ENCODE data around the gene FYB1. TPM values are rescaled to one million over a fixed set of nuclear protein-coding genes. Genes with fewer than 3 reads are reported as not detected.

Gene FYB1
- polyA plus RNA-seq, 1 experiment = 0.01 TPM

DNA sequence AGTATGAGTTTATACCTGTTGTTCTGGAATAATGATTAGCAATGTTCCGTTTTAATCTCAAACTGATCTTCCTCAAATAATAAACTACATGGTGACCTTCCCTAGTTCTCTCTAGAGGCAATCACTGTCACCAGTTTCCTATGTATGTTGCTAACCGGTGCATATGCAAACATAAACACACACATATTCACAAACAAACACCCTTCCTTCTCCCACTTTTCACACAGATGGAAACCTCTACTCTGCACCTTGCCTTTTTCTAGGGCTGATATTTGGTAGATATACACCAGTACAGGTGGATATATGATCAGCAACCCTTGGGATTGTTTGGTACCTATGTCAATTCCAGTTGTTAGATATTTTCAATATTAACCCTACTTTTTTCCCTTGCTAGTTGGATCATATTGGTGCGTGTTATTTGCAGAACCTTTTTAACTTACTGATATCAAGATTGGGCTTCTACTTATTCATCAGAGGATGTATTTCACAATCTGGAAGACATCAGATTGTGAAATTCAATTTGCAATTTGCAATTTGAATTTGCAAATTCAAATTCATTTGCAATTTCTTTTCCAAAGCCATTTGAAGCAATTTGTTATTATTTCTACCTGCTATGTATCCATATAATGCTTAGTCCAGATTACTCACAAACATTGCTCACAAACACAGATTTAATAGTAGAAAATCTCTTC is 12.6 kb downstream of the FYB1 start:
- H3K27ac ChIP-seq (ENCODE audit: low read depth, low read length) = no peak overlapping the region
- POLR2A ChIA-PET = no interaction called here
- no peak overlapping the region for H3K4me3 ChIP-seq (ENCODE audit: low read depth, low read length)
- CTCF ChIA-PET = interaction anchor here (2.1 kb wide), 1 partner anchor 11 kb away, joined by 13 read pairs; no protein-coding TSS in a partner anchor
- no peaks in the 10 kb centered on the region for H3K9me3 ChIP-seq (ENCODE audit: control insufficient read depth, insufficient read depth, low read length)
- H3K27me3 ChIP-seq (ENCODE audit: control insufficient read depth, insufficient read depth, low read length) = no peaks in the 10 kb centered on the region
- TF ChIP-seq, protein P1, sequence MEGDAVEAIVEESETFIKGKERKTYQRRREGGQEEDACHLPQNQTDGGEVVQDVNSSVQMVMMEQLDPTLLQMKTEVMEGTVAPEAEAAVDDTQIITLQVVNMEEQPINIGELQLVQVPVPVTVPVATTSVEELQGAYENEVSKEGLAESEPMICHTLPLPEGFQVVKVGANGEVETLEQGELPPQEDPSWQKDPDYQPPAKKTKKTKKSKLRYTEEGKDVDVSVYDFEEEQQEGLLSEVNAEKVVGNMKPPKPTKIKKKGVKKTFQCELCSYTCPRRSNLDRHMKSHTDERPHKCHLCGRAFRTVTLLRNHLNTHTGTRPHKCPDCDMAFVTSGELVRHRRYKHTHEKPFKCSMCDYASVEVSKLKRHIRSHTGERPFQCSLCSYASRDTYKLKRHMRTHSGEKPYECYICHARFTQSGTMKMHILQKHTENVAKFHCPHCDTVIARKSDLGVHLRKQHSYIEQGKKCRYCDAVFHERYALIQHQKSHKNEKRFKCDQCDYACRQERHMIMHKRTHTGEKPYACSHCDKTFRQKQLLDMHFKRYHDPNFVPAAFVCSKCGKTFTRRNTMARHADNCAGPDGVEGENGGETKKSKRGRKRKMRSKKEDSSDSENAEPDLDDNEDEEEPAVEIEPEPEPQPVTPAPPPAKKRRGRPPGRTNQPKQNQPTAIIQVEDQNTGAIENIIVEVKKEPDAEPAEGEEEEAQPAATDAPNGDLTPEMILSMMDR (IDR thresholded peaks at IDR 0.05; ENCODE audit: low read depth, low read length) = no peak
- no peak for DNase-seq (ENCODE audit: low read depth, low spot score)

DNA sequence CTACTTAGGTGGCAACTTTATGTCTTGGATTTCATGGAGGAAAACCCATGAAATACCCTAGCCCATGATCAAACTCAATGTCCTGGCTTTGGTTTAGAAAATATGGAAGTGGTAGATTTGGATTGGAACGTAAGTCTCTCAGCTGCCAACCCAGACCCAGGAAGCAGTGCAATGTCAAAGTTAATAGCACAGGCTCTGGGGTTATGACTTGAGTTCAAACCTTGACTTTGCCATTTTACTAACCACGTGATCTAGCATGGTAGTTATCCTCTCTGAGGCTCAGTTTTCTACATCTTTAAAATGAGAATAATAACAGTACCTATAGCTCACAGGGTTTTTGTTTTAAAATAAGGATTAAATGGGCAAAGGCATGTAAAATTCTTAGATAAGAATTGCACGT is 13.8 kb downstream of the FYB1 start:
- CTCF ChIA-PET = interaction anchor here (2.1 kb wide), 1 partner anchor 12 kb away, joined by 13 read pairs; no protein-coding TSS in a partner anchor
- TF ChIP-seq, protein P1 (IDR thresholded peaks at IDR 0.05; ENCODE audit: low read depth, low read length) = no peak
- H3K4me3 ChIP-seq (ENCODE audit: low read depth, low read length) = no peak overlapping the region
- no peaks in the 10 kb centered on the region for H3K9me3 ChIP-seq (ENCODE audit: control insufficient read depth, insufficient read depth, low read length)
- H3K27ac ChIP-seq (ENCODE audit: low read depth, low read length) = no peak overlapping the region
- DNase-seq (ENCODE audit: low read depth, low spot score) = no peak
- POLR2A ChIA-PET = no interaction called here
- no peaks in the 10 kb centered on the region for H3K27me3 ChIP-seq (ENCODE audit: control insufficient read depth, insufficient read depth, low read length)

DNA sequence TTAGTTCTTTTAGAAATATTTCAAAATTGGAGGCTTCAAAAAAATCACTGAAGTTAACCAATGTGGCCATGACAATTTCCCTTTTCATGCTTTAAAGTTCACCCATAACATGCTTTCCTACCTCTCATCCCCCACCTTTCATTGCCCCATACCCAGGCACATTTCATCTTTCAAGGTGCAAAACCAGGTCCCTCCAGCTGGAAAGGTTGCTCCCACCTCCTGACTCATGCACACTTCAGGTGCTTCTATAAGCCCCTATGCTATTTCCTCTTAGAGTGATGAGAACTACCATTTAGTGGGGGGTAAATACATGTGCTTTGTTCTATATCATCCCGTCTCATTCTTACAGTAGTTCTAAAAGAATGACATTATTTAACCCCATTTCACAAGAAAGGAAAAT is 15.4 kb downstream of the FYB1 start:
- TF ChIP-seq, protein P1 (IDR thresholded peaks at IDR 0.05; ENCODE audit: low read depth, low read length) = no peak
- no peak overlapping the region for H3K27ac ChIP-seq (ENCODE audit: low read depth, low read length)
- ChIA-PET POLR2A (no interaction called here), CTCF (no interaction called here)
- no peak for DNase-seq (ENCODE audit: low read depth, low spot score)
- H3K9me3 ChIP-seq (ENCODE audit: control insufficient read depth, insufficient read depth, low read length) = no peaks in the 10 kb centered on the region
- H3K4me3 ChIP-seq (ENCODE audit: low read depth, low read length) = no peak overlapping the region
- no peaks in the 10 kb centered on the region for H3K27me3 ChIP-seq (ENCODE audit: control insufficient read depth, insufficient read depth, low read length)

DNA sequence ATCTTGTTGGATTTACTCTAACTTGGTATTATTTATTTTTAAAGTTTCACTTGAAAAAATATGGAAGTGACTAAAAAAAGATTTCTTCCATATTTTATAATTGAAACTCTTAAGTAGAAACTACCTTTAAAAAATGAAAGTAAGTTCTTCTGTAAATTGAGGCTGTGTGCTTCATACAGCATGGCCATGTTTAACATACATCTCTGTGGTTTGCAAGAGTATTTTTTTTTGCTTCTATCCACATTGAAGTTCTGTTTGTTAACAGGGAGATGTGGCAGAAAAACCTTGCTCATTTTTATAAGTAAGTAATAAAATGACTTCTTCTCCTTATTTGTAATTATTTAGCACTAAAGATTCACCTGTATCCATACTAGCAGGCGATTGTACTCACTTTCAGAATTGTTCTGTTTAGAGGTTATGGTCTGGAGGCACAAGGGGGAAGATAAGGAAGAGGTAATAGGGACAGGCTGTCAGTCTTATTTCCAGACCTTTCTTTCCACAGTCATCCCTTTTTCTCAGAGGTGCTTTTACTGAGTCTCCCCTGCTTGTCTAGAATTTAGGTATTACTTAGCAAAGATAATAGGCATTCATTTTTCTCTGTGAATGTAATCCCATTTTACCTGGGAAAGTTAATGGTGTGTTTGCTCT is 16.0 kb downstream of the FYB1 start:
- Histone ChIP-seq H3K27me3 (ENCODE audit: control insufficient read depth, insufficient read depth, low read length) (no peaks in the 10 kb centered on the region), H3K9me3 (ENCODE audit: control insufficient read depth, insufficient read depth, low read length) (no peaks in the 10 kb centered on the region), H3K4me3 (ENCODE audit: low read depth, low read length) (no peak overlapping the region), H3K27ac (ENCODE audit: low read depth, low read length) (no peak overlapping the region)
- CTCF ChIA-PET = interaction anchor here (1.2 kb wide), 1 partner anchor 14 kb away, joined by 8 read pairs; no protein-coding TSS in a partner anchor
- POLR2A ChIA-PET = no interaction called here
- TF ChIP-seq, protein P1 (IDR thresholded peaks at IDR 0.05; ENCODE audit: low read depth, low read length) = no peak
- DNase-seq (ENCODE audit: low read depth, low spot score) = no peak

DNA sequence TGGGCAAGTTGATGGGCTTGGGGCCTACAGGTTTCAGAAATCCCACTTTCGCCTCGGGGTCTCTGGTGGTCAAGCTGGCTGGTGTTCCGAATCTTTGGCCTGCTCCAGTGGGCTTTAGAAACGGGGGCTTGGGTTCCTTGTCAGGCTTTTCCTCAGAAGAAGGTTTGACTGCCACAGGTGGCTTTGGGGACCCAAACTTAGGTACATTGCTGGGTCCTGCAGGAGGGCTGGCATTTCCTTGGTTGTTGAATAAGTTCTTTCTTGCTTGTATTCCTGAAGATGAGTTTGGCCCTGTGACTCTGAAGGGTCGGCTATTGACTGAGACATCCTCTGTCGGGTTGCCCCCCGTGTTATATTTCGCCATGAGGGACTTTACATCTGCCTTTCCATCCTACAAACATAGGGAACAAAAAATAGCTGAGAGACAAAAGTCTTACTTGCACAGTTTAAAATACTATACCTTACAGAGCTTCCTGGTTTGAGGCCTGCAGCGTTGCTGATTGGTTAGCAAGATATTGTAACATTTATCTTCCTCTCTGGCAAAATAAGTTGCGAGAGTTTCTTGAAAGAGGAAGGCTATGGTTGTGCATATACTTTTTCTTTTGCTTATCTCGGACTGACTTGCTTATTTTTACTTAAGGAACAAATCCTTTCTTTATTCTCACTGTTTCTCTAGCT is 16.6 kb downstream of the FYB1 start:
- no peak for DNase-seq (ENCODE audit: low read depth, low spot score)
- H3K4me3 ChIP-seq (ENCODE audit: low read depth, low read length) = no peak overlapping the region
- ChIA-PET POLR2A (no interaction called here), CTCF (interaction anchor here (1.2 kb wide), 1 partner anchor 15 kb away, joined by 8 read pairs; no protein-coding TSS in a partner anchor)
- H3K9me3 ChIP-seq (ENCODE audit: control insufficient read depth, insufficient read depth, low read length) = no peaks in the 10 kb centered on the region
- TF ChIP-seq, protein P1 (IDR thresholded peaks at IDR 0.05; ENCODE audit: low read depth, low read length) = no peak
- H3K27me3 ChIP-seq (ENCODE audit: control insufficient read depth, insufficient read depth, low read length) = no peaks in the 10 kb centered on the region
- no peak overlapping the region for H3K27ac ChIP-seq (ENCODE audit: low read depth, low read length)

Measured in AG04450 (cell line).